Putamen (tissue), 1 donor: ENCODE data around the gene INPP5B.
"Not testable (repeated sequence)": the region's sequence is repeated elsewhere in the genome, so short reads cannot be mapped to it uniquely, and the experiment has no call there.

Experiments used
- DNase-seq: peaks from one replicate; pipeline ENCODE4 v3.0.0-alpha.2; 2016; ENCODE audit warnings: low spot score

INPP5B gene

DNA sequence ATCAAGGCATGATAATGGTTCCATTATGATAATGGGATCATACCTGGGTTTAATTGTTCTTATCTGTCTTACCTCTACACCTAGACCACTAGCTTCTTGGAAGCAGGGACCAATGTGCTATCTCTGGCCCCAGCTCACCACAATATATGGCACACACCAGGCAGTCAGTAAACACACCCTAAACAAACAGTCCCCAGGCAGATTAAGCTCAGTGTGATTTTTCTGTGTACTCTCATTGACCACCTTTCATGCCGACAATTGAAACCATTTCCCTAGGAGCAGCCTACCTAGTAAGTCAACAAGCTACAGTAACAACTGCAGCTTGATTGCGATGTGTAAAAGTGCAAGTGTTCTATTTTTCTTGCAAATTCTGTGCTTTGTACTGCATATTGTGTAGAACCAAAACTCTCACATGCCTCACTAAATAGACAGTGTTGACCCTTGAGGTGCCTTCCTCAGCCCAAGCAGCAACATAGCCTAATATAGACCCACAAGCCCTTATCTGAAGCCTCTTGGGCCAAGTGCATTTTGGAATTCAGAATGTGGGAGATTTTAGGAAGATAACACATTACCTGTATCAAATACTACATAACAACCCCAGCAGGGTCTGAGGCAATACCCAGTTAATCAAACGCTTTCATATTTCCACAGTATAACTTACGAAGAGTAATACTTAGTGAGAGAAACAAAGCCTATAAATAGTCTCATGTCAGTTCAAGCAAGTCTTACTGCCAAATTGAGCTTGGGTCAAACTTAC is 32.0 kb downstream of the INPP5B start:
- no peak for DNase-seq

DNA sequence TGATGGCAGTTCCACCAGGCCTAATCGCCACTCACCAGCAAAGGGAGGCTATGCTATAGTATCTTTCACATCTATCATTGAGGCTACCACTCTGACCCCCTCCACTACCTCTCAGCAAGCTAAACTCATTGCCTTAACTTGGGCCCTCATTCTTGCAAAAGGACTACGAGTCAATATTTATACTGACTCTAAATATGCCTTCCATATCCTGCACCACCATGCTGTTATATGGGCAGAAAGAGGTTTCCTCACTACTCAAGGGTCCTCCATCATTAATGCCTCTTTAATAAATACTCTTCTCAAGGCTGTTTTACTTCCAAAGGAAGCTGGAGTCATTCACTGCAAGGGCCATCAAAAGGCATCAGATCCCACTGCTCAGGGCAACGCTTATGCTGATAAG is 35.4 kb downstream of the INPP5B start:
- DNase-seq: not testable (repeated sequence)

DNA sequence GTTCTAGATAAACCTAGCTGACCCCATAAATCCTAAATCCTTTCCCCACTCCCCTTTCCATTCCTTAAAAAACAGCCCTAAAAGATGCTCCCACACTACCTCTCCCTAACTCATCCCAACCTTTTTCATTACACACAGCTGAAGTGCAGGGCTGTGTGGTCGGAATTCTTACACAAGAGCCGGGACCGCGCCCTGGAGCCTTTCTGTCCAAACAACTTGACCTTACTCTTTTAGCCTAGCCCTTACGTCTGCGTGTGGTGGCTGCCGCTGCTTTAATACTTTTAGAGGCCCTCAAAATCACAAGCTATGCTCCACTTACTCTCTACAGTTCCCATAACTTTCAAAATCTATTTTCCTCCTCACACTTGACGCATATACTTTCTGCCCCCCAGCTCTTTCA is 36.0 kb downstream of the INPP5B start:
- not testable (repeated sequence) for DNase-seq

DNA sequence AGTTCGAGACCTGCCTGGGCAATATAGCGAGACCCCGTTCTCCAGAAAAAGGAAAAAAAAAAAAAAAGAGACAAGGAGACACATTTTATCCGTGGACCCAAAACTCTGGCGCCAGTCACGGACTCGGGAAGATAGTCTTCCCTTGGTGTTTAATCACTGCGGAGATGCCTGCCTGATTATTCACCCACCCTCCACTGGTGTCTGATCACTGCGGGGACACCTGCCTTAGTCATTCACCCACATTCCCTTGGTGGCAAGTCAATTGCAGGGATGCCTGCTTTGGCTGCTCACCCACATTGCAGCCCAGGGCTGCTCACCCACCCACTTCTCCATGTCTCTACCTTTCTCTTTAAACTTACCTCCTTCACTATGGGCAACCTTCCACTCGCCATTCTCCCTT is 38.3 kb downstream of the INPP5B start:
- DNase-seq: not testable (repeated sequence)

DNA sequence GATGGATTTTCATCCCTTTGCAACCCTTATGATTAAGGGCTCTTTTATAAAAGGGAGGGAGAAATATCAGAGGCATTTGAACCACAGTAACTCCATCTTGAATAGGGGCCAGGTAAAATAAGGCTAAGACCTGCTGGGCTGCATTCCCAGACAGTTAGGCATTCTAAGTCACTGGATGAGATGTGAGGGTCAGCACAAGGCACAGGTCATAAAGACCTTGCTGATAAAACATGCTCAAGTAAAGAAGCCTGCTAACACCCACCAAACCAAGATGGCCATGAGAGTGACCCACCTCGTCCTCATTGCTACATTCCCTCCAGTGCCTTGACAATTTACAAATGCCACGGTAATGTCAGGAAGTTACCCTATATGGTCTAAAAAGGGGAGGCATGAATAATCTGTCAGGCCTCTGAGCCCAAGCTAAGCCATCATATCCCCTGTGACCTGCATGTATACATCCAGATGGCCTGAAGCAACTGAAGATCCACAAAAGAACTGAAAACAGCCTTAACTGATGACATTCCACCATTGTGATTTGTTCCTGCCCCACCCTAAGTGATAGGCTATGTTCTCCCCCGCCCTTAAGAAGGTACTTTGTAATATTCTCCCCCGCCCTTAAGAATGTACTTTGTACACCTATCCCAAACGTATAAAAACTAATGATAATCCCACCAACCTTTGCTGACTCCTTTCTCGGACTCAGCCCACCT is 39.3 kb downstream of the INPP5B start:
- DNase-seq: not testable (repeated sequence)

DNA sequence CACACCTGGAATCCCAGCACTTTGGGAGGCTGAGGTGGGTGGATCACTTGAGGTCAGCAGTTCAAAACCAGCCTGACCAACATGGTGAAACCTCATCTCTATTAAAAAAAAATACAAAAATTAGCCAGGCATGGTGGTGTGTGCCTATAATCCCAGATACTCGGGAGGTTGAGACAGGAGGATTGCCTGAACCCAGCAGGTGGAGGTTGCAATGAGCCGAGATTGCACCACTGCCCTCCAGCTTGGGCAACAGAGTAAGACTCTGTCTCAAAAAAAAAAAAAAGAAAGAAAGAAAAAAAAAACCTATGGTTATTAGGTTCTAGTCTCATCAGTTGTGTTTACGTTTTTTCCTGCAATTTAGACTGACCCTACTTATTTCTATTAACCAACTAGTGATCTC is 40.3 kb downstream of the INPP5B start:
- not testable (repeated sequence) for DNase-seq

DNA sequence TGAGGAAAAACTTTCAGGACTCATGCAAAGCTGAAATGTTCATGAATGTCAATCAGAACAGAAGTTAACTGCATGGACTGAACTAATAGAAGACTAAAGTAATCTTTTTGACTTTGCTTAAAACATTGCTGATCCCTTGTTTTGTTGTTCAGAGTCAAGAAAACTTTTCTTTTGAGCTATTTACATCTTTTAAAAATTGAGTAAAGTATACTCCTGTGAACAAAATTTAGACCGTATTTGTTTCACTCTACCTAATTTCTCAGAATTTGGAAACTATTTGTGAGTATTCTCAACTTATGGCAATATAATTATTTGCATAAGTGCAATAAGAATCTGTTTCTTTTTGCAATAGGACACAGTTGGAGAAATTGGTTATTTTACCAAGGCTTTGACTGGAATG is 41.1 kb downstream of the INPP5B start:
- no peak for DNase-seq

DNA sequence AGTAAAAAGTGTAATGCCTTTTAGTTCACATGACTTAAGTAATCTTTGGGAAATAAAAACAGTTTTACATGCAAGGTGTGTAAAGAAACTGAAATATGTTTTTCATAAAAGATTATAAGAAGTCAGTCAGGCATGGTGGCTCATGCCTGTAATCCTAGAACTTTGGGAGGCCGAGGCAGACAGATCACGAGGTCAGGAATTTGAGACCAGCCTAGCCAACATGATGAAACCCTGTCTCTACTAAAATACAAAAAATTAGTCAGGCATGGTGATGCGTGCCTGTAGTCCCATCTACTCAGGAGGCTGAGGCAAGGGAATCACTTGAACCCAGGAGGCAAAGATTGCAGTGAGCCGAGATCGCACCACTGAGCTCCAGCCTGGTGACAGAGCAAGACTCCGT is 42.9 kb downstream of the INPP5B start:
- not testable (repeated sequence) for DNase-seq

DNA sequence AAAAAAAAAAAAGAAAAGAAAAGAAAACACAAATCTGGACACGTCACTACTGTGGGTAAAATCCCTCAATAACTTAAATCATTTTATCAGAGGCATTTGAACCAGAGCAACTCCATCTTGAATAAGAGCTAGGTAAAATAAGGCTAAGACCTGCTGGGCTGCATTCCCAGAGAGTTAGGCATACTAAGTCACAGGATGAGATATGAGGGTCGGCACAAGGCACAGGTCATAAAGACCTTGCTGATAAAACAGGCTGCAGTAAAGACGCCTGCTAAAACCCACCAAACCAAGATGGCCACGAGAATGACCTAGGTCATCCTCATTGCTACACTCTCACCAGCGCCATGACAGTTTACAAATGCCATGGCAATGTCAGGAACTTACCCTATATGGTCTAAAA is 43.9 kb downstream of the INPP5B start:
- DNase-seq: no peak

DNA sequence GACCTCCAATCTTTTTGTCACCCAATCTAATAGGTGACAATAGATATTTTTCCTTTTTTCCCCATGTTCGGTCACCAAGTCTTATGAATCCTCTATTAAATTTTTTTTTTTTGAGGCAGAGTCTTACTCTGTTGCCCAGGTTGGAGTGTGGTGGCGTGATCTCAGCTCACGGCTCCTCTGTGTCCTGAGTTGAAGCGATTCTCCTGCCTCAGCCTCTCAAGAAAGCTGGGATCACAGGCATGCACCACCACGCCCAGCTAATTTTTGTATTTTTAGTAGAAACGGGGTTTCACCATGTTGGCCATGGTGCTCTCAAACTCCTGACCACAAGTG is 45.0 kb downstream of the INPP5B start:
- DNase-seq: no peak

DNA sequence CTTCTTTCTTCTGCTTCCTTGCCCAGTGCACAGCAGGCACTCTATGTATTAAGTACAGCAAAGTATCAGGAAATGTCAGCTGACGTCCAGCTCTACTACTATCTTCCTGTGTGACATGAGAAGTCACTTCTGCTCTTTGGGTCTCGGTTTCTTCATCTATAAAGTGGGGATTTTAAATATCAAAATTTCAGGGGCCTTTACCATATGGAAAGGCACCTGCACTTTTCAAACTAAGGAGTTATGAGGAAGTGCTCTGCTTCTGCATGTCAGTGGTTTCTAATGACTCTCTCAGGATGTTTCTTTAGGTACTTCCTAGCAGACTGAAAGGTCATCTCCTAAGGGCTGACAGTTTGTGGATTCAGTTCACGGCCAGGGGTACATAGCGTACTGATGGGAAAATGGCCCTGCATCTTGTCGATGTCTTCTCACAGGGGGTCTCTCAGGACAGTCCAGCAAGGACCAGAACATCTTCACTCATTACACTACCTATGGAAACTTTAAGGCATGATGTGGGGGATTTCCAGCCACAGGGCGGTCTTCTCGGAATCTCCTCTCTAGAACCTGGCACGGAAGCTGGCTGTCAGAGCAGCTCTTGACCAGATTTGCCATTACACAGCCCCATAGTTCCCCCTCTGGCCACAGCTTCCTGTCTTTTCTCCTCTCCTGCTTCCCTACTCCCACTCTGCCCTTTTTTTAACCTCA is 45.5 kb downstream of the INPP5B start:
- DNase-seq: no peak

DNA sequence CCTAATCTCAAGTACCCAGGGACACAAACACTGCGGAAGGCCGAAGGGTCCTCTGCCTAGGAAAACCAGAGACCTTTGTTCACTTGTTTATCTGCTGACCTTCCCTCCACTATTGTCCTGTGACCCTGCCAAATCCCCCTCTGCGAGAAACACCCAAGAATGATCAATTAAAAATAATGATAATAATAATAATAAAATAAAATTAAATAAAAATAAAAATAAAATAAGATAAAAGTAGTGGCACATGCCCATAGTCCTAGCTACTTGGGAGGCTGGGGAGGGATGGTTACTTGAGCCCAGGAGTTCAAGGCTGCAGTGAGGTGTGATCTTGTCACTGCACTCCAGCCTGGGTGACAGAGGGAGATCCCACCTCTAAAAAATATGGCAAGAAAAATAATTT is 49.3 kb downstream of the INPP5B start:
- DNase-seq: not testable (repeated sequence)

DNA sequence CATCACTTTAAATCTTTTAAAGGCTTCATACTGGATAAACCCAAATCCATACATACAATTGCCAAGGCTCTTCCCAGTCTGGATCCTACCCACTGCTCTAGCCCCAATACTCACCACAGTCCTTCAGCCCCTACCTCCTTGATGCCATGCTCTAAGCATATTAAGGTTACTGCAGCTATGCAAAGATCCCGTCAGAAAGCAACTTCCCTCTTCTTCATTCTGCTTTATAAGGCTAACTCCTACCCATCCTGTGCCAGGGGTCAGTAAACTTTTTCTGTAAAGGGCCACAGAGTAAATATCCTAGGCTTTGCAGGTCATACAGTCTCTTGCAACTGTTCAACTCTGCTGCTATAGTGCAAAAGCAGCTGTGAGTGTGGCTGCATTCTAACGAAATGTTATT is 53.2 kb downstream of the INPP5B start:
- DNase-seq: no peak

DNA sequence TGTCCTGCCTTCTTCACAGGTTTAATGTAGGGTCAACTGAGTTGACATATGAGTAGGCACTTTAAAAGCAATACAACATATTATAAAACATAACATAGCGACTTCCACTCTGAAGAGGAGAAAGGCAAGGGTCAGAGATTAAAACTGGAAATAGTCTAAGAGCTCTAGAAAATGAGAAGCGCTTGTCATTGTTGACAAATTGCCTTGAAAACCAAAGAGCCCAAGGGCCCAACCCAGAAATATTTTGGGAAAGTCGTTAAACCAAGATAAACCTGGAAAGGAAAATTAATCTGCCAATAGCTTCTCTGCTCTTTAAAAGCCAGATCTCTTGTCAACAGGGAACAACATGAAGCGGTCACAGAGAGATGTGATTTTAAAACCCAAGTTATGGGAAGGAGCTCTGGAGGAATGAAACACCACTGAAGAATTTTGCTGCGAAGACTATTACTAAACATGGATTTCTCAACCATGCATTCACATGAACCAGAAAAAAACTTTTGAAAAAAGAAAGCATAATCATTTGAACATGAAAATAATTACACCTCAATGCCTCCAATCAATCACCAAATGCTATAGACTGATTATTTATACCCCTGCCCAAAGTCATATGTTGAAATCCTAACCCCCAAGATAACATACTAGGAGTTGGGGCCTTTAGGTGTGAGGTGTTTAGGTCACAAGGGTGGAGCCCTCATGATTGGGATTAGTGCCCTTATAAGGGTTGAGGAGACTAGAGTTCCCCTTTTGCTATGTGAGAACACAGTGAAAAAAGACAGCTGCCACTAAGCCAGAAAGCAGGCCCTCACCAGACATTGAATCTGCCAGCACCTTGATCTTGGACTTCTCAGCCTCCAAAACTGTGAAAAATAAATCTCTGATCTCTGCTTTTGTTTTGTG is 54.5 kb downstream of the INPP5B start:
- DNase-seq: no peak

DNA sequence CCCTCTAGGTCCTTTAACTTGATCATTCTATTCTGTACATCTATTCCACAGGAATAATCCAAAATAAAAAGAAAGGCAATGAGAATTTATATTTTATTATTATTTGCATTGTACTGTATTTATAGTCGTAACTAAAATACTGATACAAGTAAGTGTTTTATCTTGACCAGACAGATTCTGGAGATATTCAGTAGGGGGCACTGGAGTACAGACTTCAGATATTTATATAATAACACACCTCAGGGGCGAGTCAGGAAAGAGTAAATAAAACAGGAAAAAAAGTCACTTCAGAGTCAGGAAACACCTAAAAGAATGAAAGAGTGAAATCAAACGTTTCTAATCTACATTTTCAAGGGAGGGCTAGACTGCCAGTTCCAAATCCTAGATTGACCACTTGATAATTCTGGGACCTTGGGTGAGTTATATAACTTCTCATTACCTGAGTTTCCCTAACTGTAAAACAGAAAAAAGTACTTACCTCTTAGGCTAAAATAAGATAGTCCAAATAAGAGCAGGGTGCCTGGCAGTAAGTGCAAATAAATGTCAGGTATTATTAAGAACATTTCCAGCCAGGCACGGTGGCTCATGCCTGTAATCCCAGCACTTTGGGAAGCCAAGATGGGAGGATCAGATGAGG is 56.4 kb downstream of the INPP5B start:
- DNase-seq: no peak

DNA sequence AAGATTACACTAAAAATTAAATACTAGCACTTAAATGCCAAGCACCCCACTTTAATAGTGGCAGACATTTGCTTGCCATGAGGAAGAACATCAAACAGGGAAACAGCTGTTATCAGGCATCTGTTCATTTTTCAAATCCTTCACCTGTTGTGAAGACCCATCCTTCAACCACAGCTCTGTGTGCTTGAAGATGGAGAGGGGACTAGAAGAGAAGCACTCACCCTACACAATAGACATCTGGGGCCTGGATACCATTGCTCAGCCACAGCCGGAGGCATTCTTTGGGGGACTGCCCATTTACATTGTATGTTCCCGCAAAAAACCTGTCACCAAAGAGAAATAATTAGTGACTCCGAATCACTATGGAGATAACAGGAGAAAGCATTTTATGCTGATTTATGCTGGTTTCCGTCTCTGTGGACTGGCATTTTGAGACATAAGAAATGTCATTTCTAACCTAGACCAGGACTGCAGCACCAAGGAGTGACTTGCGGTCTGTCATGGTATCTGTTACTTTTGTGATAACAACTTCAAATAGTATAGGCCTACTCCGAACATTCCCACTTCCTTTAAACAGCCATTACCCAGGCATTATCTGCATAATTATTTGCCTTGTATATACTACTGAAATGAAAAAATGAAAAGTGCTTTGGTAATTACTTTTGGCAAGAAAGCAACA is 58.7 kb downstream of the INPP5B start:
- no peak for DNase-seq

DNA sequence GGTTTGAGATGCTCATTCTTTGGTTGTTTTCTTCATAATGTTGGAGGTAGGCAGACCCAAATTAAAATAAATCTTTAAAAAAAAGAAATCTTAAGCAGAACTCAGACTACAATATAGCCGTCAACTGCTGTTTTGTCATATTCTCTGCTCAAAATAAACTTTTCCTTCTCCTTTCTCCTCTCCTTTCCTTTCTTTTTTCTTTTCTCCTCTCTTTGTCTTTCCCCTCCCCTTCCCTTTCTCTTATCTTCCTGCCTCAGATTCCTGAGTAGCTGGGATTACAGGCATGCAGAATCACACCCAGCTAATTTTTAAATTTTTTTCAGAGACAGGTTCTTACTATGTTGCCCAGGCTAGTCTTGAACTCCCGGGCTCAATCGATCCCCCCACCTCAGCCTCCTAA is 62.7 kb downstream of the INPP5B start:
- DNase-seq: no peak

DNA sequence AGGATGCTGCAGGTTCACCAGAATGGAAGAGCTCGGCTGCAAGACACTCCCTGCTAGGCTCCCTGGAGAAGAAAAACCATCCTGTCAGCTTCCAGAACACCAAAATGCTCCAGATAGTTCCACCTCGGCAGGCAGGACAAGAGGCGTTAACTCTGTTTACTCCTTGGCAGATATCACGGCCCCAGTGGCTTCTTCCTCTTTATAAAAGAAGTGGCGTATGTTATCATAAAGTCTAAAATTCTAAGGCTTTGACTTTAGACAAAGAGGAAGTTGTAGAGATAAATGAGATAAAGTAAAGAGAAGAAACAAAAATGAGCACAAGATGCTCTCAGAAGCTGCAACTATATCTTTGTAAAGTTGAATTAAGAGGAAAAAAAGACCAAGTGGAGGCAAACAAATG is 63.2 kb downstream of the INPP5B start:
- DNase-seq: no peak

DNA sequence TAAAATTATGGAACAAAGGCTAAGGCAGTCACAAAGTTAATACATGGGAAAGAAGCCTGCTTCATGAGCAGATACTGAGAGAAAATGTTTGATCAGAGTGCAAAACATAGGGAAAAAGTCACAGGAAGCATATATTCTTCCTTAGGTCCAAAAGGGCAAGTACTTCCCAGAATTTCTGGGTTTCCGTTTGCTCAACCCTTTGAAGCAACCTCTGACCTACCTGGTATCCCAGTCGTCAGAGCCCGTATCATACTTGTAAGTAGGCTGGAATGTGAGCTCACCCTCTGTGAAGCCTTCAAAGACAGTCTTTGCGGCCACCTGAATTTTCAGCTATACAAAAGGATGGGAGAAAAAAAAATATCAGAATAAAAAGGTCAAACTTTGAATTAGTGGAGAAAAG is 67.0 kb downstream of the INPP5B start:
- no peak for DNase-seq

DNA sequence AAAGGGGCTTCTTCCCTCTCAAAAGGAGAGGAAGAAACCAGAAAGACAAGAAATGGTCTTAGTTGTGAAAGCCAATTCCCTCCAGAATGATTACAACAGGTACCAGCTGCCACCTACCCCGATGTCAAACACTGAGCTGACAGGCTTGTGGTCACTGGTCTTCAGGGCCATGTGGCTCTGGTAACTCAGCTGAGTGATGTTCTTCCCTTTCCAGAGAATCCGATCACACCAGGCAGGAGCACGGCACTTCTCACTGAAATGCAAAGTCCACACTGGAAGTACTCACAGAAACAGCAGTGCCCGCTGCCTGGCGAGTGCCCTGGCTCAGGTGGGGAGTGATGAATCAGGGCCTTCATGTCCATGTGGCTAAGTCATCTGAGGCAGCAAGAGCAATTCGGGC is 68.8 kb downstream of the INPP5B start:
- DNase-seq: no peak

DNA sequence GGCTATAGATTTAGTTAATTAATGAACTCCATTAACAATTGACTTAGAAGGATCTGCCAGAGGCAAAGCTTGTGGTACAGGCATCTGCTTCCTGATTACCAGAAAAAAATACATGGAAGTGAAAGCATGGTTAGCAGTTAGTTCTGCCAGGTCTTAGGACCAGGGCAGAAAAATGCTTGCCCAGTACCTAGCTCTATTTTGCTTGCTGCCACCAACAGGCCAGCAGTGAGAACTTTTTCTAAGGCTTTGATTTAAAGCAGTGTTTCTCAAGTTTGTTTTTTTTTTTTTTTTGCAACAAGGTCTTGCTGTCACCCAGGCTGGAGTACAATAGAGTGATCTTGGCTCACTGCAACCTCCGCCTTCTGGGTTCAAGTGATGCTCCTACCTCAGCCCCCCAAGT is 71.0 kb downstream of the INPP5B start:
- no peak for DNase-seq
